Thyroid gland (tissue), 4 donors: ENCODE data around the gene PPP2R2B. TPM values are rescaled to one million over a fixed set of nuclear protein-coding genes. Genes with fewer than 3 reads are reported as not detected.
"Not testable (repeated sequence)": the region's sequence is repeated elsewhere in the genome, so short reads cannot be mapped to it uniquely, and the experiment has no call there.

Source experiments
- DNase-seq, 2 donors: peaks; one replicate each; pipeline ENCODE4 v3.0.0-alpha.2; 2019
- H3K27ac ChIP-seq, 3 donors: fragments of 200-600 bp; sonication (generic); 1 replicate in 2 of 3; 2 replicates in 1 of 3; pipeline ENCODE4 v1.5.1; 2016 to 2019; ENCODE audit warnings: mild to moderate bottlenecking in 1 of 3, moderate library complexity in 1 of 3
- H3K27me3 ChIP-seq: fragments of 200-600 bp; sonication (generic); one replicate; pipeline ENCODE4 v1.5.1; 2019
- H3K36me3 ChIP-seq, 2 donors: fragments of 200-600 bp; sonication (generic); one replicate each; pipeline ENCODE4 v1.5.1; 2016 to 2019
- H3K4me1 ChIP-seq, 2 donors: fragments of 200-600 bp; sonication (generic); one replicate each; pipeline ENCODE4 v1.5.1; 2017 to 2019
- H3K4me3 ChIP-seq, 3 donors: fragments of 200-600 bp; sonication (generic); replicated peaks in 1 of 3; 1 replicate in 2 of 3; 2 replicates in 1 of 3; pipeline ENCODE4 v1.5.1; 2016; ENCODE audit warnings: mild to moderate bottlenecking in 1 of 3
- H3K9me3 ChIP-seq: fragments of 200-600 bp; sonication (generic); one replicate; pipeline ENCODE4 v1.5.1; 2017
- POLR2A ChIP-seq, 2 donors: fragments of 450-650 bp; IDR thresholded peaks; one replicate each; pipeline ENCODE4 v1.6.1; 2017; ENCODE audit warnings: antibody characterized with exemption in 2 of 2, mild to moderate bottlenecking in 2 of 2, moderate library complexity in 1 of 2
- WGBS, 2 donors: methylation state at CpG; one replicate each; pipeline ENCODE4 v1.1.5; 2017; 5-methylcytosine and 5-hydroxymethylcytosine counted together
- intact Hi-C: fragments of 100-400 bp; cut with DNase I; formaldehyde crosslinking; loops from one replicate; pipeline ENCODE4 v1.15.1; 2023
- total RNA-seq, 4 donors: library from RNA; depleted of rRNA; stranded (reverse); fragments of >200 nt; gene quantifications; one replicate each; pipeline ENCODE4 v1.2.3, GENCODE V29; 2016
- TF ChIP-seq, protein P1 (sequence below), 6 experiments: fragments of 200-600 bp in 3 of 6; fragments of 450-650 bp in 3 of 6; sonication (generic) in 3 of 6; IDR thresholded peaks; one replicate each; pipeline ENCODE4 v1.5.1; 2016 to 2019; ENCODE audit warnings: antibody characterized with exemption in 6 of 6, mild to moderate bottlenecking in 2 of 6, inconsistent platforms in 1 of 6, moderate library complexity in 1 of 6

The PPP2R2B gene
- total RNA-seq, 4 donors from 2014 or later, result 1.1 to 5.0 (median 2.9) TPM

DNA sequence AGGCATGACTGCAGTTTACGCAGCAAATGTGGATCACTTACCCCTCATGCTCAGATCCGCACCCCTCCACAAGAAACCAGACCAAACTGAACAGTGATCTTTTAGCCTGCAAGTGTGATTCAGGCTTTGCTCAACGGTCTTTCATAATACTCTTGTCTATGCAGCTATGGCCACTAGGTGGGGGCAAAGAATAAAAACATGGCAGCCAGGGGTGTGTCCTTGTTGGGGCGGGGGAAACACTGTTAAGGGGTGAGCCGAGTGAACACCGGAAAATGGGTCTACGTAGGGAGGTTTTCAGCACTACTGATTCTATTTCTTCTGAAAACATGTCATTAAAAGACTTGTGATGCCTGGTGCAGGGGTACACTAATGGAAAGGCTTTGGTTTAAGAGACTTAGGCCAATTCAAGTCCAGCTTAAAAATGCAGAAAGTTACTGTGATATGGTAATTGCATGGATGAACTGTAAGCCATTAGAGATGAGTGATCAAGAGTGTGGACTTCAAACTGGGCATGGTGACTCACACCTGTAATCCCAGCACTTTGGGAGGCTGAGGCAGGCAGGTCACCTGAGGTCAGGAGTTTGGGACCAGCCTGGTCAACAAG, 312.7 kb downstream of the PPP2R2B start:
- Histone ChIP-seq H3K27ac (no peak overlapping the region), H3K4me3 (no peak overlapping the region), H3K36me3 (no peaks in the 10 kb centered on the region), H3K9me3 (no peaks in the 10 kb centered on the region), H3K4me1 (no peaks in the 10 kb centered on the region), H3K27me3 (no peaks in the 10 kb centered on the region)
- intact Hi-C loops, result no loop called here
- TF ChIP-seq POLR2A (IDR thresholded peaks at IDR 0.05), result no peak
- TF ChIP-seq, protein P1, sequence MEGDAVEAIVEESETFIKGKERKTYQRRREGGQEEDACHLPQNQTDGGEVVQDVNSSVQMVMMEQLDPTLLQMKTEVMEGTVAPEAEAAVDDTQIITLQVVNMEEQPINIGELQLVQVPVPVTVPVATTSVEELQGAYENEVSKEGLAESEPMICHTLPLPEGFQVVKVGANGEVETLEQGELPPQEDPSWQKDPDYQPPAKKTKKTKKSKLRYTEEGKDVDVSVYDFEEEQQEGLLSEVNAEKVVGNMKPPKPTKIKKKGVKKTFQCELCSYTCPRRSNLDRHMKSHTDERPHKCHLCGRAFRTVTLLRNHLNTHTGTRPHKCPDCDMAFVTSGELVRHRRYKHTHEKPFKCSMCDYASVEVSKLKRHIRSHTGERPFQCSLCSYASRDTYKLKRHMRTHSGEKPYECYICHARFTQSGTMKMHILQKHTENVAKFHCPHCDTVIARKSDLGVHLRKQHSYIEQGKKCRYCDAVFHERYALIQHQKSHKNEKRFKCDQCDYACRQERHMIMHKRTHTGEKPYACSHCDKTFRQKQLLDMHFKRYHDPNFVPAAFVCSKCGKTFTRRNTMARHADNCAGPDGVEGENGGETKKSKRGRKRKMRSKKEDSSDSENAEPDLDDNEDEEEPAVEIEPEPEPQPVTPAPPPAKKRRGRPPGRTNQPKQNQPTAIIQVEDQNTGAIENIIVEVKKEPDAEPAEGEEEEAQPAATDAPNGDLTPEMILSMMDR (IDR thresholded peaks at IDR 0.05), result peak in 4 of 6 experiments; percentile 21 to 56 (median 50)
- peak; percentile 21 to 47 for DNase-seq
- 25 to 38% methylated on average over 7 of the region's 7 CpGs for WGBS, 2 donors

DNA sequence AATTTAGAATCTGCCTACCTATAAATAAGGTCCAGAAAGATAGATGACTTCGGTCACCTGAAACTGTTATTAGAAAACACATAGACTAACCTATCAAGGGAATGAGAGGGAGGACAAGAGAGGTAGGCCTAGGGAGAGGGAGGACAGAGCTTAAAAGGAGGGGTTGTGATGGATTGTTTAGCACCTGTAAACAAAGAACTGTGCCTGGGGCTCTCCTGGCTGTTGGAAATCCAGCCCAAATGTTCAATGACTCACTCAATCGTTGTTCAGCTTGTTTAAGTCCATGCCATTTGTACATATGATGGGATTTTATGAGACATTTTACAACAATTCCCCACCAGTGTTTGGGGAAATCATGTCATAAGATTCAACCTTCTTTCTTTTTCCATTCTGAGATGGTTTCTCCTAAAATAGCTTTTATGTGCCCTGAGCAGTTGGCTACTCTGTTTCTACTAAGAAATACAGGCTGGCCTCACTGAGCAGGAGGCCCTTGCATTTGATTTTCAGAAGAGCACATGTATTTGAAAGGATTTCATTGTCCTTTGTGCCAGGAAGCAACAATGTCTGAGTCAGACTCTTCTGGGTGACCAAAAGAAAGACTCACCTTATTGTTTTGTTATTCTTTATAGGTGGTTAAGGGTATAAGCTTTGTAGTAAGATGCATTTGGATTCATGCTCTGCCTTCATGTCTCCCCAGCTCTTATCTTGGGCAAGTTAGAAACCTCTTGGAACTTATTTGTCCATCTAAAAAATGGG, 314.4 kb downstream of the PPP2R2B start:
- no peak for DNase-seq
- Histone ChIP-seq H3K4me1 (no peaks in the 10 kb centered on the region), H3K27ac (no peak overlapping the region), H3K4me3 (no peak overlapping the region), H3K27me3 (no peaks in the 10 kb centered on the region), H3K36me3 (no peaks in the 10 kb centered on the region), H3K9me3 (no peaks in the 10 kb centered on the region)
- WGBS, 2 donors, result 54 to 73% methylated on average over 2 of the region's 2 CpGs
- no peak for TF ChIP-seq POLR2A (IDR thresholded peaks at IDR 0.05)
- TF ChIP-seq, protein P1 (IDR thresholded peaks at IDR 0.05), result no peak
- intact Hi-C loops, result no loop called here

DNA sequence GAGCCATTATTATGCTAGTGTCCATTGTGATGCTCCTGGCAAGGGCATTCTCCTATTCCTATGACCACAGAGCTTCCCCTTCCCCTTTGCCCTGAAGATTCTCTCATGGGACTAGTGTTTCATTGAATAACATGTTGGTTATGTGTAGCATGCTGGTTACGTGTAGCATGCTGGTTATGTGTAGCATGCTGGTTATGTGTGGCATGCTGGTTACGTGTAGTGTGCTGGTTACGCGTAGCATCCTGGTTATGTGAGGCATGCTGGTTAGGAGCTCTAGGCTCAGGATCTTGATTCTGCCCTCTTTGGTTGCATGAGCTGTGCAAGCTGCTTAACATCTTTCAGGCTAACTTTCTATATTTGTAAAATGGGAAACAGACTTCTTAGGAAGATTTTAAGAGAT, 316.1 kb downstream of the PPP2R2B start:
- Histone ChIP-seq H3K4me3 (no peak overlapping the region), H3K27ac (no peak overlapping the region), H3K4me1 (no peaks in the 10 kb centered on the region), H3K36me3 (no peaks in the 10 kb centered on the region), H3K27me3 (no peaks in the 10 kb centered on the region), H3K9me3 (no peaks in the 10 kb centered on the region)
- TF ChIP-seq POLR2A (IDR thresholded peaks at IDR 0.05), result no peak
- TF ChIP-seq, protein P1 (IDR thresholded peaks at IDR 0.05), result no peak
- WGBS, 2 donors, result 89 to 94% methylated on average over 4 of the region's 4 CpGs
- no peak for DNase-seq
- intact Hi-C loops, result no loop called here

DNA sequence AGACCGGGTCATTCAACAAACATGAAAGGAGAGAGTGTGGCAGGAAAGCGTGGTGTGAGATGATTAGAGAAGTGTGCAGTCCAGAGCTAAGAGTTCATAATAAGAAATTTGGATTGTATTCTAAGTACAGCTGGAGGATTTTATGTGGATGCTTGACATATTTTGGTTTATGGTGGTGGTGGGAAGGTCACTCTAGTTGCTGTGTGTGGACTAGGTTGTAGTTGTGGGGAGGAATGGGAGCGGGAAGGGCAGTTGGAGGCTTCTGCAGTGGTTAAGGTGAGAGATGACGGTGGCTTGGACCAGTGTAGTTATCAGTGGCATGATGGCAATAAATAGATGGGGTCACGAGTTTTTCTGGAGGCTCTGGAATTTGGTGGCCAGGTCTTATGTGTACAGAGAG, 316.8 kb downstream of the PPP2R2B start:
- intact Hi-C loops, result no loop called here
- Histone ChIP-seq H3K4me3 (no peak overlapping the region), H3K9me3 (no peaks in the 10 kb centered on the region), H3K27me3 (no peaks in the 10 kb centered on the region), H3K36me3 (no peaks in the 10 kb centered on the region), H3K4me1 (no peaks in the 10 kb centered on the region), H3K27ac (no peak overlapping the region)
- no peak for DNase-seq
- TF ChIP-seq POLR2A (IDR thresholded peaks at IDR 0.05), result no peak
- 89 to 91% methylated on average over 5 of the region's 5 CpGs for WGBS, 2 donors

DNA sequence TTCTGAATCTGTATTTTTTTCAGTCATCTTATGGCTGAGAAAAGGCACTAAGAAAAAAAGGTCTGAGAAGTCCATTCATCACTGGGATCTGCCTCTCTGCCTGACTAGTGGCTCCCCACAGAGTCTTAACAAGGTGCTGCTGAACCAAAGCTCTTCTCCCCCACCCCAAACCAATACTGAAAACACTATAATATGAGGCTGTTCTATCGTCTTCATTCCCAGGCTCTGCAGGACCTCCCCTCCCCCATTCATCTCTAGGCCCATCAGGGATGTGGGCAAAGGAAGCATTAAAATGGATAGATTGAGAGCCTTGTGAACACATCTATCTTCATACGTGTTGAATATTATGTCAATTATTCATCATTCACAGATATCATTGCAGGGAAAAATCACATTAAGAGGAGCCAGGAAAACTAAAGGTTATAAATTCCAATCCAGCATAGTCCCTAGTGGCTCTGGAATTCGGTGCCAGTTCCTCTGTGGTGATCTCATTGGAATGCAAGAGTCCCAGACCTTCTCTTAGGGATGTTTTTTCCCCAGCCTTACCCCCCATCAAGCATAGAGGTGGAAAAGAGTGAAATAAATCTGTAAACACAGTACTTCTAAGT, 318.2 kb downstream of the PPP2R2B start:
- intact Hi-C loops, result no loop called here
- no peak overlapping the region for H3K27ac ChIP-seq
- 41 to 45% methylated on average over 3 of the region's 3 CpGs for WGBS, 2 donors

DNA sequence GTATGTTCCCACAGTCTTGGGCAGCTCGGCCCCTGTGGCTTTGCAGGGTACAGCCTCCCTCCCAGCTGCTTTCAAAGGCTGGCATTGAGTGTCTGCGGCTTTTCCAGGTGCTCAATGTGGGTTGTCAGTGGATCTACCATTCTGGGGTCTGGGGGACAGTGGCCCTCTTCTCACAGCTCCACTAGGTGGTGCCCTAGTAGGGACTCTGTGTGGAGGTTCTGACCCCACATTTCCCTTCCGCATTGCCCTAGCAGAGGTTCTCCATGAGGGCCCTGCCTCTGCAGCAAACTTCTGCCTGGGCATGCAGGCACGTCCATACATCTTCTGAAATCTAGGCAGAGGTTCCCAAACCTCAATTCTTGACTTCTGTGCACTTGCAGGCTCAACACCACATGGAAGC, 321.7 kb downstream of the PPP2R2B start:
- H3K4me3 ChIP-seq, H3K36me3 ChIP-seq, intact Hi-C loops, H3K9me3 ChIP-seq, H3K27ac ChIP-seq, H3K27me3 ChIP-seq, DNase-seq, H3K4me1 ChIP-seq: not testable (repeated sequence)
- WGBS, 2 donors, result 90 to 96% methylated on average over 4 of the region's 4 CpGs

More for the DNA sequence above, 318.2 kb downstream of the PPP2R2B start:
- TF ChIP-seq POLR2A (IDR thresholded peaks at IDR 0.05), result no peak
- TF ChIP-seq, protein P1 (IDR thresholded peaks at IDR 0.05), result no peak
- Histone ChIP-seq H3K36me3 (no peaks in the 10 kb centered on the region), H3K27me3 (no peaks in the 10 kb centered on the region), H3K9me3 (no peaks in the 10 kb centered on the region), H3K4me1 (no peaks in the 10 kb centered on the region), H3K4me3 (no peak overlapping the region)
- DNase-seq, result no peak
